HL-60 (cell line): Measurements from ENCODE around the gene CNR2.
A peak's percentile ranks its signal among the peaks of the same experiment; 100 is the strongest.

Experiments
- DNase-seq, 2 experiments: peaks; one replicate each; pipeline ENCODE4 v3.0.0-alpha.2; 2010 to 2020; ENCODE audit warnings: low read depth in 1 of 2, low spot score in 1 of 2
- H3K27ac ChIP-seq: fragments of 250-450 bp; sonication (Bioruptor Pico); replicated peaks from 2 replicates; pipeline ENCODE4 v1.5.1; 2020; ENCODE audit warnings: mild to moderate bottlenecking, moderate library complexity
- H3K27me3 ChIP-seq: fragments of 250-450 bp; sonication (Bioruptor Pico); 2 replicates; pipeline ENCODE4 v1.5.1; 2021; ENCODE audit warnings: mild to moderate bottlenecking, moderate library complexity; ENCODE audit not compliant: insufficient read depth, poor library complexity, severe bottlenecking
- H3K4me3 ChIP-seq: replicated peaks from 2 replicates; pipeline ENCODE4 v1.5.1; 2011; ENCODE audit warnings: mild to moderate bottlenecking, control low read depth, low read length; ENCODE audit not compliant: insufficient read depth
- GABPA ChIP-seq: IDR thresholded peaks from 2 replicates; pipeline ENCODE4 v1.6.1; 2012; ENCODE audit warnings: low read depth
- POLR2AphosphoS5 ChIP-seq: IDR thresholded peaks from 2 replicates; pipeline ENCODE4 v1.6.1; 2012; ENCODE audit warnings: low read depth
- SPI1 ChIP-seq: IDR thresholded peaks from 2 replicates; pipeline ENCODE4 v1.6.1; 2012; ENCODE audit warnings: low read depth, mild to moderate bottlenecking, borderline replicate concordance
- TF ChIP-seq, protein P1 (sequence below): IDR thresholded peaks from one replicate; pipeline ENCODE4 v1.5.1; 2011; ENCODE audit warnings: low read length, control low read depth, inconsistent platforms; ENCODE audit not compliant: insufficient read depth
- TF ChIP-seq, protein P2 (sequence below): IDR thresholded peaks from 2 replicates; pipeline ENCODE4 v1.6.1; 2012; ENCODE audit warnings: low read depth; ENCODE audit not compliant: insufficient replicate concordance

Gene CNR2

DNA sequence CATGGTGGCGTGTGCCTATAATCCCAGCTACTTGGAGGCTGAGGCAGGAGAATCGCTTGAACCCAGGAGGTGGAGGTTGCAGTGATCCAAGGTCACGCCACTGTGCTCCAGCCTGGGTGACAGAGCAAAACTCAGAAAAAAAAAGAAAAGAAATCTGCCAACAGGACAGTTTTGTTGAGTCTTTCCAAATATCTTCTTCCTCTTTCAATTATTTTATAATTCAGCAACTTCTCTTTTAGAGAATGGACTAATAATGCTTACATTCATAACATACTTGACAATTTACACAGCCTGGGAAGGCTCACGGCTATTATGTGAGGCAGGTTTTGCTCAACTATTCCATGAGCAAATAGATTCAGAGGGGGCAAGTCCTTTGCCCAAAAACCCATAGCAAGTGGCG, 18.1 kb downstream of the CNR2 start:
- TF ChIP-seq, protein P1, sequence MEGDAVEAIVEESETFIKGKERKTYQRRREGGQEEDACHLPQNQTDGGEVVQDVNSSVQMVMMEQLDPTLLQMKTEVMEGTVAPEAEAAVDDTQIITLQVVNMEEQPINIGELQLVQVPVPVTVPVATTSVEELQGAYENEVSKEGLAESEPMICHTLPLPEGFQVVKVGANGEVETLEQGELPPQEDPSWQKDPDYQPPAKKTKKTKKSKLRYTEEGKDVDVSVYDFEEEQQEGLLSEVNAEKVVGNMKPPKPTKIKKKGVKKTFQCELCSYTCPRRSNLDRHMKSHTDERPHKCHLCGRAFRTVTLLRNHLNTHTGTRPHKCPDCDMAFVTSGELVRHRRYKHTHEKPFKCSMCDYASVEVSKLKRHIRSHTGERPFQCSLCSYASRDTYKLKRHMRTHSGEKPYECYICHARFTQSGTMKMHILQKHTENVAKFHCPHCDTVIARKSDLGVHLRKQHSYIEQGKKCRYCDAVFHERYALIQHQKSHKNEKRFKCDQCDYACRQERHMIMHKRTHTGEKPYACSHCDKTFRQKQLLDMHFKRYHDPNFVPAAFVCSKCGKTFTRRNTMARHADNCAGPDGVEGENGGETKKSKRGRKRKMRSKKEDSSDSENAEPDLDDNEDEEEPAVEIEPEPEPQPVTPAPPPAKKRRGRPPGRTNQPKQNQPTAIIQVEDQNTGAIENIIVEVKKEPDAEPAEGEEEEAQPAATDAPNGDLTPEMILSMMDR: no peak
- H3K27me3 ChIP-seq: no peaks in the 10 kb centered on the region
- peak in 1 of 2 experiments; percentile 41 for DNase-seq
- H3K4me3 ChIP-seq: no peak overlapping the region
- peak overlapping the region; percentile 94 for H3K27ac ChIP-seq

DNA sequence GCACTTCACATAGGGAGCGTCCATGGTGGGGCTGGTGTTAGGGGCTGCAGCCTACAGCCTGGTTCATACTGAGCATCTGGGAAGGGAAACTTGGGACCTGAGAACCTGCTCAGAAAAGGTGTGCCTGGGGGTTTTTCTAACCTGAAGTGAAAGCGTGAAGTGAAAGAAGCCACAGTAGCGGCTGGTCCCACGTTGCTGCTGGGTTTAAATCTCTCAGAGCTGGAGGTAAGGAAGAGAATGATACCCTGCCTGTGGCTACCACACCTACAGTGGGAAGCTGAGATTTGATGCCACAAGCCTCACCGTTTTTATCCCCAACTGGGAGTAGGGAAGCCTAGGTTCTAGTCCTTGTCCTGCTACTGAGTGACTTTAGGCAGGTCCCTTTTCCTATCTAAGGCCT, 24.1 kb downstream of the CNR2 start:
- Histone ChIP-seq H3K4me3 (no peak overlapping the region), H3K27me3 (no peaks in the 10 kb centered on the region), H3K27ac (no peak overlapping the region)
- DNase-seq: no peak
- TF ChIP-seq, protein P2, sequence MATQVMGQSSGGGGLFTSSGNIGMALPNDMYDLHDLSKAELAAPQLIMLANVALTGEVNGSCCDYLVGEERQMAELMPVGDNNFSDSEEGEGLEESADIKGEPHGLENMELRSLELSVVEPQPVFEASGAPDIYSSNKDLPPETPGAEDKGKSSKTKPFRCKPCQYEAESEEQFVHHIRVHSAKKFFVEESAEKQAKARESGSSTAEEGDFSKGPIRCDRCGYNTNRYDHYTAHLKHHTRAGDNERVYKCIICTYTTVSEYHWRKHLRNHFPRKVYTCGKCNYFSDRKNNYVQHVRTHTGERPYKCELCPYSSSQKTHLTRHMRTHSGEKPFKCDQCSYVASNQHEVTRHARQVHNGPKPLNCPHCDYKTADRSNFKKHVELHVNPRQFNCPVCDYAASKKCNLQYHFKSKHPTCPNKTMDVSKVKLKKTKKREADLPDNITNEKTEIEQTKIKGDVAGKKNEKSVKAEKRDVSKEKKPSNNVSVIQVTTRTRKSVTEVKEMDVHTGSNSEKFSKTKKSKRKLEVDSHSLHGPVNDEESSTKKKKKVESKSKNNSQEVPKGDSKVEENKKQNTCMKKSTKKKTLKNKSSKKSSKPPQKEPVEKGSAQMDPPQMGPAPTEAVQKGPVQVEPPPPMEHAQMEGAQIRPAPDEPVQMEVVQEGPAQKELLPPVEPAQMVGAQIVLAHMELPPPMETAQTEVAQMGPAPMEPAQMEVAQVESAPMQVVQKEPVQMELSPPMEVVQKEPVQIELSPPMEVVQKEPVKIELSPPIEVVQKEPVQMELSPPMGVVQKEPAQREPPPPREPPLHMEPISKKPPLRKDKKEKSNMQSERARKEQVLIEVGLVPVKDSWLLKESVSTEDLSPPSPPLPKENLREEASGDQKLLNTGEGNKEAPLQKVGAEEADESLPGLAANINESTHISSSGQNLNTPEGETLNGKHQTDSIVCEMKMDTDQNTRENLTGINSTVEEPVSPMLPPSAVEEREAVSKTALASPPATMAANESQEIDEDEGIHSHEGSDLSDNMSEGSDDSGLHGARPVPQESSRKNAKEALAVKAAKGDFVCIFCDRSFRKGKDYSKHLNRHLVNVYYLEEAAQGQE: no peak
- no peak for TF ChIP-seq POLR2AphosphoS5
- no peak for TF ChIP-seq SPI1
- TF ChIP-seq, protein P1: no peak
- no peak for TF ChIP-seq GABPA

DNA sequence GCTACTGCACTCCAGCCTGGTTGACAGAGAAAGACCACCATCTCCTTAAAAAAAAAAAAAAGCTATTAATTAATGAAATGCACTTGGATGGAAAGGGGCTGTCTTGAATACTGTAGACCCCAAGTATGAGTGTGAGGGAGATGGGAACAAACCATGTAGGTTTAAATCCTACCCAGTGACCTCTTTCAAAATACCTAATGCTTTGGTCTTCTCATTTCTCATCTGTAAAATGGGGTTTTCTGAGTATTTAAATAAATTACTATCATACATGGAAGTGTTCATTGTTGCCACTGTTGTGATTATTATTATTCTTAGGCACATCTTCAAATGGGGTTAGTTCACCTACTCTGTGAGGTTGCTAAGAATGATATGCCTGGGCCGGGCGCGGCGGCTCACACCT, 27.9 kb downstream of the CNR2 start:
- Histone ChIP-seq H3K4me3 (no peak overlapping the region), H3K27ac (no peak overlapping the region), H3K27me3 (no peaks in the 10 kb centered on the region)
- TF ChIP-seq, protein P1: no peak
- no peak for TF ChIP-seq POLR2AphosphoS5
- TF ChIP-seq, protein P2: no peak
- TF ChIP-seq GABPA: no peak
- TF ChIP-seq SPI1: no peak
- DNase-seq: no peak

DNA sequence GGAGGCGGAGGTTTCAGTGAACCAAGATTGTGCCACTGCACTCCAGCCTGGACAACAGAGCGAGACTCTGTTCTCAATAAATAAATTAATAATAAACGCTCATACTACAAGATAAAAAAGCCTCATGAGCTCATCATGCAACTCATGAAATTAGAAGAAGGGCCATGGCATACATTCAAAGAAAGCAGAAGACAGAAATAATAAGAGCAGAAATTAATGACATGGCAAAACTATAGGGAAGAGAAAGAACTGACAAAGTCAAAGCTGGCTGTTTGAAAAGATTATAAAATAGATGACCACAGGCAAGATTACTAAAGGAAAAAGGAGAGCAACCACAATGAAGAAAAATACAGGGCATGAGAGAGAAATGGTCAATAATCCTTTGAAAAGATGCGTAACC, 30.4 kb downstream of the CNR2 start:
- Histone ChIP-seq H3K27me3 (no peaks in the 10 kb centered on the region), H3K4me3 (no peak overlapping the region), H3K27ac (no peak overlapping the region)
- TF ChIP-seq SPI1 (no peak), GABPA (no peak), POLR2AphosphoS5 (no peak)
- TF ChIP-seq, protein P1: no peak
- TF ChIP-seq, protein P2: no peak
- DNase-seq: no peak
